WTC11 (cell line): ENCODE measurements around the gene RPN2. TPM values are rescaled to one million over a fixed set of nuclear protein-coding genes. Genes with fewer than 3 reads are reported as not detected.

Source experiments
- ATAC-seq: fragments of 200-7000 bp; cut with Tn5 transposase; 2 replicates; pipeline ENCODE4 v1.10.0; 2021; ENCODE audit warnings: mild to moderate bottlenecking, moderate library complexity
- CTCF ChIA-PET: fragments of 300-600 bp; sonication (Branson Sonifier 250); formaldehyde crosslinking; loops from one replicate; lab custom pipeline; 2021; ENCODE audit warnings: antibody characterized with exemption; lab: Charles Lee
- POLR2A ChIA-PET: fragments of 350-600 bp; sonication (Branson Sonifier 250); formaldehyde crosslinking; loops from one replicate; lab custom pipeline; 2021; ENCODE audit warnings: antibody characterized with exemption; lab: Charles Lee
- DNase-seq: peaks from one replicate; pipeline ENCODE4 v3.0.0; 2021; ENCODE audit warnings: low spot score
- H3K27ac Mint-ChIP-seq: 2 replicates; pipeline ENCODE4 v1.8.0; 2021; ENCODE audit warnings: mixed read lengths
- H3K27me3 Mint-ChIP-seq: 2 replicates; pipeline ENCODE4 v1.8.0; 2021; ENCODE audit warnings: low read depth, mild to moderate bottlenecking, moderate library complexity, mixed read lengths
- H3K36me3 Mint-ChIP-seq: 2 replicates; pipeline ENCODE4 v1.8.0; 2021; ENCODE audit warnings: mixed read lengths
- H3K4me1 Mint-ChIP-seq: 2 replicates; pipeline ENCODE4 v1.8.0; 2022; ENCODE audit warnings: mixed read lengths
- H3K4me3 Mint-ChIP-seq: 2 replicates; pipeline ENCODE4 v1.8.0; 2021; ENCODE audit warnings: mild to moderate bottlenecking, moderate library complexity, mixed read lengths
- H3K9me3 Mint-ChIP-seq: 2 replicates; pipeline ENCODE4 v1.8.0; 2021; ENCODE audit warnings: mixed read lengths
- ATF6 ChIP-seq: sonication (generic); formaldehyde crosslinking; IDR thresholded peaks from 2 replicates; pipeline ENCODE4 v1.8.1; 2023; ENCODE audit warnings: mild to moderate bottlenecking, missing genetic modification reagents
- E2F5 ChIP-seq: sonication (generic); formaldehyde crosslinking; IDR thresholded peaks from 2 replicates; pipeline ENCODE4 v1.8.1; 2022; ENCODE audit warnings: mild to moderate bottlenecking, moderate library complexity, missing genetic modification reagents
- EMX1 ChIP-seq: fragments of 250-450 bp; sonication (Bioruptor Pico); IDR thresholded peaks from 2 replicates; pipeline ENCODE4 v1.8.0; 2021; ENCODE audit warnings: mild to moderate bottlenecking
- ESRRA ChIP-seq: sonication (generic); formaldehyde crosslinking; IDR thresholded peaks from 2 replicates; pipeline ENCODE4 v1.8.1; 2022; ENCODE audit warnings: mild to moderate bottlenecking, missing genetic modification reagents, borderline replicate concordance
- GRHL2 ChIP-seq: fragments of 250-450 bp; sonication (Bioruptor Pico); IDR thresholded peaks from 2 replicates; pipeline ENCODE4 v1.8.0; 2022; ENCODE audit warnings: mild to moderate bottlenecking, moderate library complexity; ENCODE audit not compliant: insufficient replicate concordance, severe bottlenecking
- HMGA2 ChIP-seq: fragments of 250-450 bp; sonication (Bioruptor Pico); IDR thresholded peaks from 2 replicates; pipeline ENCODE4 v1.4.0; 2021; ENCODE audit warnings: mild to moderate bottlenecking, moderate library complexity
- HMGXB4 ChIP-seq: sonication (generic); formaldehyde crosslinking; IDR thresholded peaks from 2 replicates; pipeline ENCODE4 v1.8.1; 2023; ENCODE audit warnings: mild to moderate bottlenecking, moderate library complexity, missing genetic modification reagents
- IRF2 ChIP-seq: sonication (generic); formaldehyde crosslinking; IDR thresholded peaks from 2 replicates; pipeline ENCODE4 v1.8.0; 2022; ENCODE audit warnings: low read depth, missing genetic modification reagents, borderline replicate concordance
- MAX ChIP-seq: sonication (generic); formaldehyde crosslinking; IDR thresholded peaks from 2 replicates; pipeline ENCODE4 v1.8.0; 2022; ENCODE audit warnings: mild to moderate bottlenecking, missing genetic modification reagents
- MYBL2 ChIP-seq: sonication (generic); formaldehyde crosslinking; IDR thresholded peaks from 2 replicates; pipeline ENCODE4 v1.8.1; 2023; ENCODE audit warnings: mild to moderate bottlenecking, moderate library complexity, missing genetic modification reagents
- PRRX2 ChIP-seq: fragments of 250-450 bp; sonication (Bioruptor Pico); IDR thresholded peaks from 2 replicates; pipeline ENCODE4 v1.8.0; 2021; ENCODE audit warnings: mild to moderate bottlenecking
- RELA ChIP-seq: sonication (generic); formaldehyde crosslinking; IDR thresholded peaks from 2 replicates; pipeline ENCODE4 v1.8.1; 2022; ENCODE audit warnings: missing genetic modification reagents, mild to moderate bottlenecking, borderline replicate concordance
- SMAD3 ChIP-seq: sonication (generic); formaldehyde crosslinking; IDR thresholded peaks from 2 replicates; pipeline ENCODE4 v1.8.0; 2022; ENCODE audit warnings: missing genetic modification reagents, mild to moderate bottlenecking, borderline replicate concordance
- SMAD4 ChIP-seq: sonication (generic); formaldehyde crosslinking; IDR thresholded peaks from 2 replicates; pipeline ENCODE4 v1.8.0; 2022; ENCODE audit warnings: mild to moderate bottlenecking, missing genetic modification reagents
- STAT6 ChIP-seq: sonication (generic); formaldehyde crosslinking; conservative IDR thresholded peaks from 2 replicates; pipeline ENCODE4 v1.8.1; 2023; ENCODE audit warnings: mild to moderate bottlenecking, low read depth, missing genetic modification reagents, moderate library complexity
- TEAD1 ChIP-seq: sonication (generic); formaldehyde crosslinking; IDR thresholded peaks from 2 replicates; pipeline ENCODE4 v1.8.0; 2022; ENCODE audit warnings: mild to moderate bottlenecking, missing genetic modification reagents
- TP53 ChIP-seq: sonication (generic); formaldehyde crosslinking; IDR thresholded peaks from 2 replicates; pipeline ENCODE4 v1.8.1; 2023; ENCODE audit warnings: mild to moderate bottlenecking, missing genetic modification reagents
- USF1 ChIP-seq: sonication (generic); formaldehyde crosslinking; IDR thresholded peaks from 2 replicates; pipeline ENCODE4 v1.8.0; 2022; ENCODE audit warnings: mild to moderate bottlenecking, missing genetic modification reagents
- ZMAT4 ChIP-seq: fragments of 250-450 bp; sonication (Bioruptor Pico); IDR thresholded peaks from 2 replicates; pipeline ENCODE4 v1.9.0; 2021; ENCODE audit warnings: mild to moderate bottlenecking
- ZNF121 ChIP-seq: sonication (generic); formaldehyde crosslinking; IDR thresholded peaks from 2 replicates; pipeline ENCODE4 v1.8.0; 2023; ENCODE audit warnings: missing genetic modification reagents
- ZNF138 ChIP-seq: sonication (generic); formaldehyde crosslinking; conservative IDR thresholded peaks from 2 replicates; pipeline ENCODE4 v1.8.1; 2022; ENCODE audit warnings: mild to moderate bottlenecking, moderate library complexity, missing genetic modification reagents
- ZNF532 ChIP-seq: fragments of 250-450 bp; sonication (Bioruptor Pico); IDR thresholded peaks from 2 replicates; pipeline ENCODE4 v1.9.0; 2021; ENCODE audit warnings: mild to moderate bottlenecking, borderline replicate concordance
- total RNA-seq: library from RNA; stranded (reverse); gene quantifications from 3 replicates; pipeline ENCODE4 v1.2.3, GENCODE V29; 2021

The RPN2 gene
- total RNA-seq, 1 experiment from 2014 or later = 205 TPM

GRCh38 chr20:37228082-37228481, 49.0 kb downstream of the RPN2 start:
- TF ChIP-seq ATF6 (CRISPR knock-in tag) (no peak), SMAD3 (CRISPR knock-in tag) (no peak), PRRX2 (CRISPR knock-in tag) (no peak), ZNF121 (CRISPR knock-in tag) (no peak)
- H3K27me3 Mint-ChIP-seq = no peaks in the 10 kb centered on the region
- peaks cover 86% of the 10 kb centered on the region for H3K36me3 Mint-ChIP-seq
- POLR2A ChIA-PET = interaction anchor here (2.5 kb wide), 1 partner anchor 49 kb away, joined by 9 read pairs; the partner anchor contains the start of genes MROH8 and RPN2
- ATAC-seq (no peak), DNase-seq (no peak)
- H3K9me3 Mint-ChIP-seq = no peaks in the 10 kb centered on the region
- H3K4me3 Mint-ChIP-seq = no peak overlapping the region
- peak overlapping the region; percentile 89 for H3K27ac Mint-ChIP-seq
- CTCF ChIA-PET = interaction anchor here (1.1 to 2.7 kb wide), 2 partner anchors 32 to 36 kb away, joined by 3 to 23 read pairs; no protein-coding TSS in a partner anchor
- peaks cover 47% of the 10 kb centered on the region for H3K4me1 Mint-ChIP-seq

GRCh38 chr20:37228656-37229055, 49.5 kb downstream of the RPN2 start:
- Mint-ChIP-seq H3K27me3 (no peaks in the 10 kb centered on the region), H3K4me1 (peaks cover 47% of the 10 kb centered on the region), H3K4me3 (no peak overlapping the region; the same call in 1 of the 2 replicates), H3K27ac (peak overlapping the region; percentile 89), H3K36me3 (peaks cover 87% of the 10 kb centered on the region), H3K9me3 (no peaks in the 10 kb centered on the region)
- ChIA-PET CTCF (interaction anchor here (0.6 to 2.7 kb wide), 7 partner anchors 15 to 110 kb away, joined by 3 to 23 read pairs (median 4); partner anchors contain the start of gene RPN2), POLR2A (interaction anchor here (2.5 kb wide), 1 partner anchor 50 kb away, joined by 9 read pairs; the partner anchor contains the start of genes MROH8 and RPN2)
- no peak for ATAC-seq
- no peak for DNase-seq
- TF ChIP-seq ZMAT4 (CRISPR knock-in tag) (no peak), SMAD4 (CRISPR knock-in tag) (no peak), E2F5 (no peak), ZNF532 (CRISPR knock-in tag) (no peak), TEAD1 (CRISPR knock-in tag) (no peak), HMGA2 (CRISPR knock-in tag) (no peak), ZNF138 (CRISPR knock-in tag) (no peak), TP53 (CRISPR knock-in tag) (no peak), HMGXB4 (no peak), IRF2 (CRISPR knock-in tag) (no peak), GRHL2 (CRISPR knock-in tag) (no peak), ESRRA (CRISPR knock-in tag) (no peak), MYBL2 (no peak), MAX (CRISPR knock-in tag) (no peak), USF1 (CRISPR knock-in tag) (no peak), RELA (no peak), STAT6 (CRISPR knock-in tag) (no peak), EMX1 (CRISPR knock-in tag) (no peak)
